HAP-1 (cell line): ENCODE results near the gene NME5.
"Not testable (repeated sequence)": the region's sequence is repeated elsewhere in the genome, so short reads cannot be mapped to it uniquely, and the experiment has no call there.

ENCODE experiments used
- DNase-seq, 2 experiments: peaks; one replicate each; pipeline ENCODE4 v3.0.0-alpha.2; 2016 to 2020; ENCODE audit warnings: low spot score in 2 of 2
- H3K27me3 ChIP-seq: fragments of 250-450 bp; sonication (Bioruptor Pico); 2 replicates; pipeline ENCODE4 v1.5.1; 2020; ENCODE audit warnings: low read depth, mild to moderate bottlenecking, moderate library complexity
- H3K36me3 ChIP-seq: fragments of 250-450 bp; sonication (Bioruptor Pico); replicated peaks from 2 replicates; pipeline ENCODE4 v1.5.1; 2020; ENCODE audit warnings: mild to moderate bottlenecking
- H3K4me1 ChIP-seq: fragments of 250-450 bp; sonication (Bioruptor Pico); 2 replicates; pipeline ENCODE4 v1.5.1; 2020; ENCODE audit warnings: mild to moderate bottlenecking
- H3K4me3 ChIP-seq: fragments of 250-450 bp; sonication (Bioruptor Pico); 2 replicates; pipeline ENCODE4 v1.5.1; 2020; ENCODE audit warnings: mild to moderate bottlenecking, moderate library complexity
- H3K9me3 ChIP-seq: fragments of 250-450 bp; sonication (Bioruptor Pico); 2 replicates; pipeline ENCODE4 v1.5.1; 2020; ENCODE audit warnings: mild to moderate bottlenecking, moderate library complexity
- in situ Hi-C: fragments of 300-500 bp; cut with MboI; formaldehyde crosslinking; loops from 3 replicates; pipeline ENCODE4 v1.14.3; 2020; ENCODE audit warnings: low sequenced_read_pairs, inconsistent platforms, mixed read lengths

The NME5 gene

GRCh38 chr5:138160706-138161105 lies 21.5 kb upstream of the NME5 start:
- in situ Hi-C loops = no loop called here
- Histone ChIP-seq H3K36me3 (peaks cover 88% of the 10 kb centered on the region), H3K4me1 (no peaks in the 10 kb centered on the region), H3K9me3 (no peaks in the 10 kb centered on the region), H3K27me3 (no peaks in the 10 kb centered on the region), H3K4me3 (no peak overlapping the region)
- no peak for DNase-seq

- Histone ChIP-seq H3K4me1 (no peaks in the 10 kb centered on the region), H3K9me3 (no peaks in the 10 kb centered on the region), H3K4me3 (no peak overlapping the region), H3K36me3 (peaks cover 77% of the 10 kb centered on the region), H3K27me3 (no peaks in the 10 kb centered on the region)
- in situ Hi-C loops = no loop called here
- no peak for DNase-seq
Measured at GRCh38 chr5:138159666-138160065, 20.4 kb upstream of the NME5 start.

GRCh38 chr5:138157626-138158025 lies 18.4 kb upstream of the NME5 start:
- in situ Hi-C loops = no loop called here
- Histone ChIP-seq H3K4me3 (no peak overlapping the region), H3K36me3 (peaks cover 57% of the 10 kb centered on the region), H3K27me3 (no peaks in the 10 kb centered on the region), H3K4me1 (no peaks in the 10 kb centered on the region), H3K9me3 (no peaks in the 10 kb centered on the region)
- no peak for DNase-seq

- DNase-seq, H3K9me3 ChIP-seq, in situ Hi-C loops, H3K4me3 ChIP-seq, H3K27me3 ChIP-seq, H3K4me1 ChIP-seq: not testable (repeated sequence)
- H3K36me3 ChIP-seq = peaks cover 40% of the 10 kb centered on the region
Measured at GRCh38 chr5:138155977-138156376, 16.7 kb upstream of the NME5 start.

- Histone ChIP-seq H3K4me3 (no peak overlapping the region), H3K9me3 (no peaks in the 10 kb centered on the region), H3K36me3 (no peaks in the 10 kb centered on the region), H3K27me3 (no peaks in the 10 kb centered on the region), H3K4me1 (no peaks in the 10 kb centered on the region)
- in situ Hi-C loops = loop anchor here (25.0 kb wide), 1 partner anchor 387 kb away; the partner anchor contains the start of gene HNRNPA0
- DNase-seq = no peak
Measured at GRCh38 chr5:138149530-138149929, 10.3 kb upstream of the NME5 start.

- Histone ChIP-seq H3K4me1 (no peaks in the 10 kb centered on the region), H3K4me3 (no peak overlapping the region), H3K27me3 (no peaks in the 10 kb centered on the region), H3K9me3 (no peaks in the 10 kb centered on the region), H3K36me3 (no peaks in the 10 kb centered on the region)
- in situ Hi-C loops = loop anchor here (25.0 kb wide), 1 partner anchor 387 kb away; the partner anchor contains the start of gene HNRNPA0
- DNase-seq = no peak
Measured at GRCh38 chr5:138148811-138149210, 9.6 kb upstream of the NME5 start.

GRCh38 chr5:138143578-138143977 lies 4.3 kb upstream of the NME5 start:
- not testable (repeated sequence) for H3K4me1 ChIP-seq, H3K4me3 ChIP-seq, H3K9me3 ChIP-seq, H3K27me3 ChIP-seq, H3K36me3 ChIP-seq, DNase-seq
- in situ Hi-C loops = loop anchor here (25.0 kb wide), 1 partner anchor 381 kb away; the partner anchor contains the start of gene HNRNPA0

- no peak for DNase-seq
- in situ Hi-C loops = loop anchor here (25.0 kb wide), 1 partner anchor 379 kb away; the partner anchor contains the start of gene HNRNPA0
- Histone ChIP-seq H3K4me1 (no peaks in the 10 kb centered on the region), H3K27me3 (no peaks in the 10 kb centered on the region), H3K36me3 (no peaks in the 10 kb centered on the region), H3K4me3 (no peak overlapping the region), H3K9me3 (no peaks in the 10 kb centered on the region)
Measured at GRCh38 chr5:138141734-138142133, 2.5 kb upstream of the NME5 start.

- H3K4me1 ChIP-seq = no peaks in the 10 kb centered on the region
- no peak for DNase-seq
- H3K27me3 ChIP-seq = no peaks in the 10 kb centered on the region
- H3K36me3 ChIP-seq = no peaks in the 10 kb centered on the region
- no peak overlapping the region for H3K4me3 ChIP-seq
- H3K9me3 ChIP-seq = no peaks in the 10 kb centered on the region
- in situ Hi-C loops = loop anchor here (25.0 kb wide), 1 partner anchor 378 kb away; the partner anchor contains the start of gene HNRNPA0
Measured at GRCh38 chr5:138140268-138140667, 1.0 kb upstream of the NME5 start.

- H3K36me3 ChIP-seq = no peaks in the 10 kb centered on the region
- H3K9me3 ChIP-seq = no peaks in the 10 kb centered on the region
- no peak for DNase-seq
- in situ Hi-C loops = loop anchor here (25.0 kb wide), 1 partner anchor 377 kb away; the partner anchor contains the start of gene HNRNPA0
- no peak overlapping the region for H3K4me3 ChIP-seq
- H3K27me3 ChIP-seq = no peaks in the 10 kb centered on the region
- H3K4me1 ChIP-seq = no peaks in the 10 kb centered on the region
Measured at GRCh38 chr5:138139781-138140090, 508 bp upstream of the NME5 start.

- no peaks in the 10 kb centered on the region for H3K36me3 ChIP-seq
- H3K4me1 ChIP-seq = no peaks in the 10 kb centered on the region
- H3K4me3 ChIP-seq = no peak overlapping the region
- in situ Hi-C loops = loop anchor here (5.0 to 25.0 kb wide), 2 partner anchors 55 to 370 kb away; partner anchors contain the start of gene HNRNPA0
- DNase-seq = no peak
- H3K27me3 ChIP-seq = no peaks in the 10 kb centered on the region
- H3K9me3 ChIP-seq = no peaks in the 10 kb centered on the region
Measured at GRCh38 chr5:138132543-138132942, 6.7 kb downstream of the NME5 start.

GRCh38 chr5:138129347-138129746 lies 9.9 kb downstream of the NME5 start:
- in situ Hi-C loops = loop anchor here (25.0 kb wide), 1 partner anchor 367 kb away; the partner anchor contains the start of gene HNRNPA0
- no peaks in the 10 kb centered on the region for H3K9me3 ChIP-seq
- DNase-seq = no peak
- no peak overlapping the region for H3K4me3 ChIP-seq
- no peaks in the 10 kb centered on the region for H3K36me3 ChIP-seq
- no peaks in the 10 kb centered on the region for H3K4me1 ChIP-seq
- no peaks in the 10 kb centered on the region for H3K27me3 ChIP-seq

- H3K9me3 ChIP-seq = no peaks in the 10 kb centered on the region
- no peak for DNase-seq
- in situ Hi-C loops = loop anchor here (25.0 kb wide), 1 partner anchor 366 kb away; the partner anchor contains the start of gene HNRNPA0
- H3K27me3 ChIP-seq = no peaks in the 10 kb centered on the region
- H3K4me1 ChIP-seq = no peaks in the 10 kb centered on the region
- H3K4me3 ChIP-seq = no peak overlapping the region
- H3K36me3 ChIP-seq = no peaks in the 10 kb centered on the region
Measured at GRCh38 chr5:138128334-138128733, 10.9 kb downstream of the NME5 start.

- no peak overlapping the region for H3K4me3 ChIP-seq
- H3K36me3 ChIP-seq = no peaks in the 10 kb centered on the region
- no peaks in the 10 kb centered on the region for H3K4me1 ChIP-seq
- H3K9me3 ChIP-seq = no peaks in the 10 kb centered on the region
- H3K27me3 ChIP-seq = no peaks in the 10 kb centered on the region
- no peak for DNase-seq
- in situ Hi-C loops = no loop called here
Measured at GRCh38 chr5:138115254-138115653, 24.0 kb downstream of the NME5 start.

- in situ Hi-C loops = no loop called here
Measured at GRCh38 chr5:138111937-138112336, 27.3 kb downstream of the NME5 start.

More at GRCh38 chr5:138111937-138112336, 27.3 kb downstream of the NME5 start:
- Histone ChIP-seq H3K4me3 (no peak overlapping the region), H3K4me1 (no peaks in the 10 kb centered on the region), H3K27me3 (no peaks in the 10 kb centered on the region), H3K36me3 (no peaks in the 10 kb centered on the region), H3K9me3 (no peaks in the 10 kb centered on the region)
- no peak for DNase-seq
